GM21526 (cell line): ENCODE results near the gene AASDHPPT.

ENCODE experiments used
- ATAC-seq: cut with Tn5 transposase; IDR thresholded peaks from one replicate; pipeline ENCODE4 v1.9.1; 2021; ENCODE audit warnings: moderate library complexity; ENCODE audit not compliant: unreplicated experiment, low FRiP score

The AASDHPPT gene

GRCh38 chr11:106082096-106082495, 4.6 kb downstream of the AASDHPPT start:
- ATAC-seq = no peak

- ATAC-seq = no peak
Observed at GRCh38 chr11:106086135-106086534, 8.7 kb downstream of the AASDHPPT start.

GRCh38 chr11:106086850-106087249, 9.4 kb downstream of the AASDHPPT start:
- ATAC-seq = no peak

- ATAC-seq = peak; percentile 31
Observed at GRCh38 chr11:106087815-106088435, 10.5 kb downstream of the AASDHPPT start.

GRCh38 chr11:106088896-106089295, 11.4 kb downstream of the AASDHPPT start:
- ATAC-seq = no peak

- ATAC-seq = peak; percentile 98
Observed at GRCh38 chr11:106091480-106092123, 14.1 kb downstream of the AASDHPPT start.

- peak; percentile 42 for ATAC-seq
Observed at GRCh38 chr11:106092446-106092845, 15.0 kb downstream of the AASDHPPT start.

GRCh38 chr11:106098893-106099553, 21.6 kb downstream of the AASDHPPT start:
- ATAC-seq = no peak

- no peak for ATAC-seq
Observed at GRCh38 chr11:106101370-106101769, 23.9 kb downstream of the AASDHPPT start.

GRCh38 chr11:106101819-106102218, 24.4 kb downstream of the AASDHPPT start:
- ATAC-seq = no peak

- no peak for ATAC-seq
Observed at GRCh38 chr11:106105986-106106385, 28.5 kb downstream of the AASDHPPT start.

GRCh38 chr11:106121570-106122320, 44.3 kb downstream of the AASDHPPT start:
- ATAC-seq = no peak

- ATAC-seq = no peak
Observed at GRCh38 chr11:106127604-106128003, 50.1 kb downstream of the AASDHPPT start.

- ATAC-seq = no peak
Observed at GRCh38 chr11:106128740-106129139, 51.3 kb downstream of the AASDHPPT start.

- no peak for ATAC-seq
Observed at GRCh38 chr11:106131998-106132397, 54.5 kb downstream of the AASDHPPT start.

GRCh38 chr11:106132582-106133354, 55.3 kb downstream of the AASDHPPT start:
- ATAC-seq = no peak

GRCh38 chr11:106133529-106133928, 56.1 kb downstream of the AASDHPPT start:
- no peak for ATAC-seq

- no peak for ATAC-seq
Observed at GRCh38 chr11:106137061-106137460, 59.6 kb downstream of the AASDHPPT start.

- ATAC-seq = no peak
Observed at GRCh38 chr11:106137758-106138157, 60.3 kb downstream of the AASDHPPT start.
